NCI-H345 (cell line): Measurements from ENCODE around the gene HAP1.
"Not testable (repeated sequence)": the region's sequence is repeated elsewhere in the genome, so short reads cannot be mapped to it uniquely, and the experiment has no call there.

Experiments used
- DNase-seq: peaks from one replicate; lab custom pipeline; 2025; lab: John Stamatoyannopoulos, UW

The HAP1 gene

DNA sequence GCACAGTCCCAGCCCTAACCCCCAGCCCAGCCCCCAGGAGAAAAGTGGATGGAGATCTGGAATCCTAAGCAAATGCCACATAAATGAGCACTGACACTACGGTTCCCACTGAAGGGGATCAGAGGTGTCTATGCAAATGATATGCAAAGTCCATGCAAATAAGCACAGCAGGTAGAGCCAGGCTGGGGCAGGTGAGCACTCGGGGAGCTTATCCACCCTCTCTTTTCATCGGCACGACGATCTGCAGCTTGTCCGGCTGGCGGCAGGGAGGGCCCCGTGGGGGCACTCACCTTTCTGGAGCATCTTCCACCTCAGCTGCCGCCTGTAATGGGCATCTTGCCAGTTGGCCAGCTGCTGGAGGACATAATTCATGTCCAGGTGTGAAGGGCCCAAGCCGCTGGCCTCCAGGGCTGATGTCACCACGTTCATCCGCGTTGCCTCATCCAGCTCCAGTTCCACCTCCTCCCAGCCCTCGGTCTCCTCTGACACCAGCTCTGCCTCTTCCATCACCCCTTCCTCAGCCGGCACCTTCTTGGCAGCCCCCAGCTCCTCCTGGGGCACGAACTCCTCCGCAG lies 9.9 kb downstream of the HAP1 start:
- peak; percentile 44 for DNase-seq

DNA sequence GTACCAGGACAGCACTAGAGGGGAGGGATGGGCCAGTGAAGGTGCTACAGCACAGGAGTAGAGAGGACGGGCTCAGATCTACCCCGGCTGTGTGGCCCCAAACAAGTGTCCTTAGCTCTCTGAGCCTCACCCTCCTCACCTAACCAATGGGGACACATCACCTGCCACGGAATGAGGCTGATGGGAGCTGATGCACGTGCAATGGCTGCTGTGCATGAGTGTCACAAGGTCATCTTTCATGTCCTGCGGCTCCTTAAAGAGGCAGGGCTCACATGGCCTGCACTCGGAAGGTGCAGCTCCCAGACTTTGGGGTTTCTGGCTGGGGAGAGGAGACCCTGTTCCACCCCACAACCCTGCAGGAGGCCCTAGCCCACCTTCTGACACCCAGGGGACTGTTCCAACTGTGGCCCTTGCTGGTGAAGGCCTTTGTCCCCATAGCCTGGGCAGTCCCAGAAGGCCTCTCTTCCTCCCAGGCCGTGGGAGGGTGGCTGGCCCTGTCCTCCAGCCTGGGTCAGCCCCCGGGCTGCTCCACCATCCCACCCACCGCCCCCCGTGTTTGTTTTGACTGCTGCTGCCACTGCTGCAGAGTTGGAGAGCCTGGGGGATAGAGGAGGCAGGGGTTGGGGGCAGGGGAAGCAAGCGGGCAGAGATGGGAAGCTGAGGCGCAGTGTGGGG lies 10.5 kb downstream of the HAP1 start:
- no peak for DNase-seq

DNA sequence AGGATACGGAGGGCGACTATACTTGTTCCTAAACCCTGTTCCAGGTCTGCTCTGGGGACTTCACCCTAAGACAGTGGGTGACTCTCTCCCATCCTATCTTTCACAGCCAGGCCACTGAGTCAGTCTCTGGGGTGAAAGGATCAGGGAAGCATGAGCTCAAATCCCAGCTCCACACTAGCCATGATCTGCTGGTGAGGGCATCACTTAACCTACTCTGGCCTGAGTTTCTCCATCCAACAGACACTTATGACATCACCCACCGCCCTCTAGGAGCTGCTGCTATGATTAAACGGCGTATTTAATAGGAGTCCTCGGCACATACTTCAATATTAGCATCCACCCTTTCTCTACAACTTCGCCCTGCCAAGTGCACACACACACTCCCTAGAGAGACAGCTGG lies 12.2 kb downstream of the HAP1 start:
- no peak for DNase-seq

- DNase-seq: no peak
Observed at GRCh38 chr17:41718287-41718645, 16.2 kb downstream of the HAP1 start.

DNA sequence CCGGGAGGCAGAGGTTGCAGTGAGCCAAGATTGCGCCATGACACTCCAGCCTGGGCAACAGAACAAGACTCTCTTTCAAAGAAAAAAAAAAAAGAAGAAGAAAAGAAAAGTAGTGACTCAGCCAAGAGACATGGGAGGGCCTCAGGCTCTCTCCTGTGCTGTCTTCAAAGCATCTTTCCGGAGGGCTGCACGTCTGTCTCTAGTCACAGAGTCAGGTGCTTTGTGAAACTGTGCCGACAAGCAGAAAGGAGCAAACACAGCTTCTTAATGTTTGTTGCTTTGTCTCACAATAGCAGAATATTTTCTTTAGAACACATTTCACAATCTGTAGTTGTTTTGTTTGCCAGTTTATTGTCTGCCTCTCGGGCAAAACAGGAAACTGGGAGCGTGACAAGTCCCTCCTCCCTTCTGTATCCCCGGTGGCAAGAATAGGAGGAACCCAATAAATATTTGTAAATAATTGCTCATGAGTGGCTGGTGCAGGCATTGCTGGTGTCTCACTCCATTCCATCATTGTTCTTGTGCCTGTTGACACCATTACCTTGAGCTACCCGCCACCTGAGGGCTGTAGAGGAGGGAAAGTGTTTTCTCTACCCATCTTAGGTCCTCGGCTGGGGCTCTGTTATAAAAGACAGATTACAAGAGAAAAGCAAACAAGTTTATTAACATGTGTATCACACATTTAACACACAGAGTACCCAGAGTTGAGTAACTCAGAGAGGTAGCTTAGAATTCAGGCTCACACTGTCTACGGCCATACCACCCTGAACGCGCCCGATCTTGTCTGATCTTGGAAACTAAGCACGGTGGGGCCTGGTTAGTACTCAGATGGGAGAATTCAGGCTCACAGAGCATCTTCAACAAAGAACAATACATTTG lies 16.8 kb downstream of the HAP1 start:
- no peak for DNase-seq

GRCh38 chr17:41711669-41712400 lies 22.6 kb downstream of the HAP1 start, which contains the start of gene GAST:
TSS of gene GAST (plus strand) at chr17:41712331. CDS start at chr17:41715437, 3,106 bp downstream.
- no peak for DNase-seq

DNA sequence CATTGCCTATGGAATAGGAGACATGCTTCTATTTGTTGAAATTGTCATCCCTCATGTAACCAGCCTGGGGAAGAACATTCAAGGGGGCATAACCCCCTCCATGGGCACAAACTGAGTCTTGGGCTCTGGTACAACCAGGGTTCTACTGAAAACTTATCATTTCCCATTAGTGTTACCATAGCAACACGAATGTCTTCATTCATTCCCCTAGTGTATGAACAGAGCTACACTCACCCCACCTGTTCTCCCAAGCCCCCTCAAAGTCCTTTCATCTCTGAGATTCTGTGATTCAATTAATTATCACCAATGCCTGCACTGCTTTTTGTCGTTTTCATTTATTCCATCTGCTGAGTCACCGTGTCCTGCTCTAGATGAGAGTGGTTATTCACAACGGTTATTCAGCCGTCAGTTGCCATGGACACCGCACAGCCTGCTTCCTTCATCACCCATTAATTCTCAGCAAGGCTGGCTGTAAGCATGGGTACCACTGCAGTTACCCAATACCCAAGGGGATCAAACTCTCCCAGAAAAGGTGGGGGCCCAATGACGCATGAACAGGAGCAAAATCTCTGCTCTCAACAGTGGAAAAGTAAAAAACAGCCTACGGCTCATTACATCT lies 23.9 kb downstream of the HAP1 start:
- peak; percentile 73 for DNase-seq

GRCh38 chr17:41707803-41708669 lies 26.4 kb downstream of the HAP1 start:
- no peak for DNase-seq

GRCh38 chr17:41705271-41705991 lies 29.0 kb downstream of the HAP1 start:
- peak; percentile 13 for DNase-seq

GRCh38 chr17:41702712-41703111 lies 31.7 kb downstream of the HAP1 start:
- DNase-seq: no peak

GRCh38 chr17:41700843-41701242 lies 33.6 kb downstream of the HAP1 start:
- not testable (repeated sequence) for DNase-seq

DNA sequence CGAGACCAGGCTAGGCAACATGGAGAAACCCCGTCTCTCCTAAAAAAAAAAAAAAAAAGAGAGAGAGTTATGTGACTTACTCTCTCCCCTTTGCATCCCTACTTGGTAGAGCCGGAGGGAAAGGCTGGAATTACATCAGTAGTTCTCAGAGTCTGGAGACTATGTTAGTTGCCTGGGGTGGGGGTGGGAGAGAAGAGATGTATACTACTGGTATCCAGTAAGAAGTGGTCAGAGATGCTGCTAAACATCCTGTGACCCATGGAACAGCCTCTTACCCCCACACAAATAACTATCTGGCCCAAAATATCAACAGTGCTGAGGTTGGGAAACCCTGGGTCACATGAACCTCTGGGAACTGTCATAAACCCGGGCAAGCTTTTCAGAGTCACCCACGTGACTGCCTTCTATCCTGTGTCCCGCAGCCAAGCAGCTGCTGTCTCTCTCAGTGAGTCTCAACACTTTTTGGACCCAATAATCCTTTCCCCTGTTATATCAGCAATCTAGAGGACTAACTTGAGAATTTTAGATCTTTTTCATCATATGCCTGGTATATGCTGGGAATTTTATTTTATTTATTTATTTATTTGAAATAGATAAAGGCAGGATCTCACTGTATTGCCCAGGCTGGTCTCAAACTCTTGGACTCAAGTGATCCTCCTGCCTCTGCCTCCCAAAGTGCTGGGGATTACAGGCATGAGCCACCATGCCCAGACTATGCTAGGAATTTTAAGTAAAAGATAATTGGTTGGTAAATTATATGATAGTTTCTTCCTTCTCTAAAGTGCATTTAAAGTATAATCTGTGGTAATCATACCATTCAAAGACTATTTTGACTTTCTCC lies 37.1 kb downstream of the HAP1 start:
- DNase-seq: no peak

DNA sequence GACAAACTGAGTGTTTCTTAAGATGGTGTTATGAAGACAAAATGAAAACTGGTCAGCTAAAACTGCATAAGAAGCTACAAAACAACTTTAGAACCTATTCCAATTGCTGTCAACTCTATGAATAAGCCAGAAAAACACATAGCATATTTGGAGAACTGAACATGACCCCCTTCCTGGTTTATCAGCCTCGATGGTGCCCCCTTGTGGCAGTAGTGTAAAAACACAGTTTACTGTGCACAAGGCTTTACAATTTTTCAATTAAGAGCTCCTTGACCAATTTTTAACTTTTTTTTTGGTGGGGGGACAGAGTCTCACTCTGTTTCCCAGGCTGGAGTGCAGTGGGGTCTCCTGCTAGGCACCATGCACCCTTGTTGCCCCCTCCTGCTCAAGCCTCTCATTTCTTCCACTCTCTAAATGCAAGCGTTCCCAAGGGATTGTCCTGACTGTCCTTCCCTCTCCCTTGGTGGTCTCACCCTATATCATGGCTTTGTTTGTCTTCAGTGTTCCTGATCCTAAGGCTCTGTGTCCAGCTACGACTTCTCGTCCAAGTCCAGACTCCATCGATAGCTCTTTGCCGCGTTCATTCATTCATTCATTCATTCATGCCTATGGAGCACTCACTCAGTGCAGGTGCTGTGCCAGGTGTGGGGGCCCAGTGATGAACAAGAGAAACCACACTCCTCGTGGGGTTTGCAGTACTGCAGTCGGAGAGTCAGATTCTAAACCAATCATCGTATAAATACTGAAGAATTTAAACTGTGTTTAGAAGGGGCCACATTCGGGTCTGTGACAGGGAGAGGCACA lies 38.3 kb downstream of the HAP1 start:
- peak; percentile 65 for DNase-seq

DNA sequence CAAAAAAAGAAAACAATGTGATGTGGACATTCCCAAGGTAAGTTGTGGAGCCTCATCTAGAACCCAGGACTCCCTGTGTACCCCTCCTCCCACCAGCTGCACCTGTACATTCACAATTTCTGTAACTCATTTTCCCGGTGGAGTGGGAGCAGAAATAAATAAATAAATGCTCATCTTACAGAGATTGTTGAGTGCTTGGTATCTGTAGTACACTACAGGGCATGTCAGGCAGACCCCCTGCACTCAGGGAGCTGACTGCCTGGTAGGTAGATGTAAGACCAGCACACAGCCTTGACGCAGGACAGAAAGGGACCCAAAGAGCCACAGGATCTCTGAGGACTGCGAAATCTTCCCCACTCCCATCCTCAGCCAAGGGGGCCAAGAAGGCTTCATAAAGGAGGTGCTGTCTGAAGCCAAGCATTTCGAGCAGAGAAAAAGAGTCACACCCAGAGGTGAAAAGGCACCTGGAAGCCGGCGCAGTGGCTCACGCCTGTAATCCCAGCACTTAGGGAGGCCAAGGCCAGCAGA lies 39.2 kb downstream of the HAP1 start:
- DNase-seq: no peak

GRCh38 chr17:41692722-41693521 lies 41.5 kb downstream of the HAP1 start:
- DNase-seq: no peak

- DNase-seq: no peak
Observed at GRCh38 chr17:41691031-41691777, 43.2 kb downstream of the HAP1 start.

DNA sequence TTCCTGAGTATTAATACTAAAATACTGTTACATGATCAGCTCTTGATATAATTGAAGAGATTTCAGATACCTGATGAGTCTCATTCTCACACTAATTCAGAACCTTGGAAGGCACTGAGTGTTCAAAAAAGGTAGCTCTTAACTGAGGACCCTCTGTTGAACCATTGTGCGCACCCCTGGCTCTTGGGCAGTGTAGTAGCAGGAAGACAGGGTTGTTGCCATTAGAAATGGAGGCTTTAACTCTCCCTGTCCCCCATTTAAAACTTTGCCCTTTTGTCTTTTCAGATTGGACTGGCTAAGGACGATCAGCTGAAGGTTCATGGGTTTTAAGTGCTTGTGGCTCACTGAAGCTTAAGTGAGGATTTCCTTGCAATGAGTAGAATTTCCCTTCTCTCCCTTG lies 43.9 kb downstream of the HAP1 start:
- no peak for DNase-seq
